HG03520 (cell line): ENCODE data around the gene PIP4K2B.

Experiments used
- ATAC-seq: cut with Tn5 transposase; IDR thresholded peaks from one replicate; pipeline ENCODE4 v1.9.1; 2021; ENCODE audit warnings: mild to moderate bottlenecking, moderate library complexity; ENCODE audit not compliant: unreplicated experiment

PIP4K2B gene

DNA sequence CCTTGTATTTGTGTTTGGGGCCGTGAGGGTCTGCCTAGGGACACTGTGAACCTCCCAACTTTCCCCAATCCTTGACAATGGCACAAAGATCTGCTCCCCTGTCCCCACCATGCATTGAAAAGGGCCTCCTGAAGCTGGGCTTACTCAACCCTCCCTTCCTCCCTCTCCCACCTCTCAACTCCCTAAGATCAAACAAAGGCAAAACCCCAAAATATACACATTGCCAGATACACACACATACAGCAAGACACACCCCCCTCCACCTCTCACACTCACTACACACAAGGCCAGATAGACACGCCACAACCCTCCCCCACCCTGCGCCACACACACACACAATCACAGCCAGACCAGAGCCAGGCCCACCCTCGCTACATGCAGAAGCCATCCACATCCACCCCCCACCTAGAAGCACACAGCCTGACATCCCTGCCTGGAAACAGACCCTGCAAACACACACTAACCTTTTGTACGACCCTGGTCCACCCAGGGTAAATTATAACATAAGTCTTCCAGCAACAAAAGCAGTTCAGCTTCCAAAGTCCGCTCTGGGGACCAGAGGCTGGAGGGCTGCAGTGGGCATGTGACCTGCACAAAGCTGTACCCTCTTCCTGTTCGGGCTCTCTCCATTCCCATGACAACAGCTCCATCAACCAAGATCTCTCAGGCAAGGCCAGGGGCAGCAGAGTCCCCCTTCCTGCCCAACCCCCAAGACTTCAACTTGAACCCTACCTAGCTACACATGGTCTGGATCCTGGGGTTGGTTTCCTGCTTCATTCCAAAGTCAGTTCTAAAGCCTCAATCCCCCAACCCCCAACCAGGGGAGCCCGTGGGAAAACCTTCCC is 53.1 kb downstream of the PIP4K2B start:
- no peak for ATAC-seq

DNA sequence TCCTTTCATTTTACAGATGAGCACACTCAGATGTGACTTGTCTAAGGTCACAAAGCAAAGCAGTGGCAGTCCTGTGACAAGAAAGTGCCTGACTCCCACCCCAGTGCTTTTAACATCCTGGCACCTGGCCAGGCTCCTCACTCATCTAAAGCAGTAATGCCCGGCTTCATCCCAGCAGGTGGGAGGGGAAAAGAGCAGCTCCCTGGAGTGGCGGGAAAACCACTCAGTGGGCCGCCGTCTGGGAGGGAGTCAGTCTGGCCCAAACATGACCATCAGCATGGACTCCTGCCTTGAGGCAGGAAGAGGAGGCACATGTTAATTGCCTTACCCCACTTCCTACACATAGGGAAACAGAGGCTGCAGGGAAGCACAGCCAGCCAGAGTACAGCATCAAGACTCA is 53.8 kb downstream of the PIP4K2B start:
- ATAC-seq, result no peak

DNA sequence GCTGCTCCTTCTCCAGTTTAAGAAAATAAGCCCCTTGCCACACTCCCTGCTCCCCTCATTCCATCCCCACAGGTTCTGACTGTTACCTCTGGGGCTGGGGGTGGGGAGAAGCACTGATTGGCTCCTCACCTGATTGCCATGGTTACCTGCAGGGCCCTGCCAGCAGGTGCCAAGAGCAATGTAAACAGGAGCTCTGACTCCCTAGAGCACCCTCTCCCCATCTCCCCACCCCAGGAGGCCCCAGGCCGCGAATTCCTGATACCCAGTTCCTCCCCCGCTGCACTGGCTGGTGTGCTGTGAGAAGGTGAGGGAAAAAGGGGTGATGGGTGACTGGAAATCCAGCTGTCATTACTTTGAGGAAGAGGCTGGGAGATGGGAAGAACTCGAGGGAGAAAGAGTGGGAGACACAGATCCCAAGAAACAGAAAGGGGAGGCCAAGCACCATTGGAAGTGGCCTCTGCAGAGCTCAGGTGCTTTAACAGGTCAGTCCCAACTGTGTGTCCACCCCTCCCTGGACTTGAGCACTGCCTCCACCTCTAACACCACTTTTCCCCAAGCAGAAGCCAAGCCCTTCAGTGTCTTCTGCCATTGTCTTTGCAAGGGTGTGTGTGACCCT is 55.7 kb downstream of the PIP4K2B start:
- no peak for ATAC-seq

DNA sequence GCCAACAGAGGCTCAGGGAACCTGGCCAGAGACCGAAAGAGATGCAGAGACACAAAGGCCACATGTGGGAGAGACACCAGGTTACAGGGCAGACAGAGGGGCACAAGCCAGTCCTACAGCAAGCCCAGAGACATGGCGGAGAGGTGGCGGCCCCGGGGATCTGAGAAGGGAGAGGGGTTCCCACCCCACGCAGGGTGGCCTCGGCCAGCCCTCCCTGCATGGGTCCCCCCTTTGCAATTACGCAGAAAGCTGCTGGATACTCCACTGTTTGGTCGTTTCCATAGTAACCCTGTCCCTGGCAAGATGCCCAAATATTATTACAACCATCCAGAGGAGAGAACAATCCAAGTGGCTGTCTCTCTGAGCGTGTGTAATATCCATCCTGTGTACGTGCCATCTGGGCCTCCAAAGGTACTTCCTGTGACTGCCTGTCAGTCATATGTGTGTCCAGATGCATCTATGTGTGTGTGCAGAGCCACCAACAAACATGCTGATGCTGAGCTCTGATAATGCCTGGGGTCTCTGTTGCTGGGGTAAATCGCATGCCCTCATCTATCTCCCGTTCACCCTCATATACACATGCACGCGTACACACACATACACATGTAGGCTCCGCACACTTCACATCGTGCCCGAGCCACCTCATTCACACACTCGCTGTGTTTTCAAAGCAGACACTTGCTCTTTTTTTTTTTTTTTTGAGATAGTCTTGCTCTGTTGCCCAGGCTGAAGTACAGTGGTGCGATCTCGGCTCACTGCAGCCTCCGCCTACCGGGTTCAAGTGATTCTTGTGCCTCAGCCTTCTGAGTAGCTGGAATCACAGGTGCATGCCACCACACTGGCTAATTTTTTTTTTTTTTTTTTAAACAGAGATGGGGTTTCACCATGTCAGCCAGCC is 56.7 kb downstream of the PIP4K2B start:
- no peak for ATAC-seq

DNA sequence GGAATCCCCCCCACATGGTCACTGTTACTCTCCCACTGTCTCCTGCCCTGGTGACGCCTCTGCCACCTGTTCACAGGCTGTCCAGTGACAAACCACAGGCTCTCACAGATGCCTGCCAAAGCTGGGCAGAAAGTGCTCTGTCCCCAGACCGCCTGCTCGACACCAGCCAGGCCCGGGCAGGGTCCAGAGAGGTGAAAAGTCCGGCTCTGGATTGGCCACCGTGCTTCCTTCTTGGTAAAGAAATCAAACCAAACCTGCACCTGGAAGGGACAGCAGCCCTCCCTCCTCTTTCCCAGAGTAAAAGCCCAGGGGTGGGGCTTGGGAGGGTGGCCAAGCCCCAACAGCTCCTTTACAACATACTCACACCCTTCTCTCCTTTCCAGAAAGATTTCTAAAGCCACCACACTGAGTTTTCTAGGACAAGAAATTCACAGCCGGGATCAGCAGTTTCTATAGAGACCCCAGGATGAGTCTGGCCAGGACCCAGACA is 57.4 kb downstream of the PIP4K2B start:
- no peak for ATAC-seq

DNA sequence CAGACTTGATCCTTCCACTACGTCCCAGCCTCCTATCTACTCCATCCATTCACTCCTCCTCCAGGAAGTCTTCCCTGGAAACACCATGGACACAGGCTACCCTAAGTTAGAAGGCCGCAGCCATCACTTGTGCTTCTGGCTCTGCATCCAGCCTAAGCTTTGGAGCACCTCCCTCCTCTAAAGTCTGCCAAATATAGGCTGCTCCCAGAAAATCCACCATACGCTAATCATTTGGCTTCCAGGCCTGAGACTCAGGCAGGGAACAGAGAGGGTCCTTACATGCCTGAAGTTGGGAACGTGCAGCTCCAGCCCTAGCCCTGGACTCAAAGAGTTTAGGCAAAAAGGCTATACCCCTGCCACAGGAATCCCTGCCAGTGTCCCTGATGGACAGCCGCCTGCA is 57.9 kb downstream of the PIP4K2B start:
- no peak for ATAC-seq

DNA sequence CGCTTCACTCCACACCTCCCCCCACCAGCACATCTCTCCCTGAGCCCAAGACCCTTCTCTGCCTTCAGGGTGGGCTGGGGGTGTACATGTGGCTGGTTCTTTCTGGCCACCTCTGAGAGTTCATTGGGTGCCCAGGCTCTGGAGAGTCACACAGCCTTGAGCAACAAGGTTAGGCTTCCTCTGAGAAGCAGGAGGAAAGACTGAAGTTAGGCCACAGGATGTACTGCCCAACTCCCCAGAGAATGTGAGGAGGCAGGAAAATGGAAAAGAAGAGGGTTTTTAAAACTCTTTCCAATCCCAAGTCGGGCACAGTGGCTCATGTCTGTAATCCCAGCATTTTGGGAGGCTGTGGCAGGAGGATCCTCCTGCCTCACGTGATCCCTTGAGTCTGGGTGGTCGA is 58.5 kb downstream of the PIP4K2B start:
- no peak for ATAC-seq

DNA sequence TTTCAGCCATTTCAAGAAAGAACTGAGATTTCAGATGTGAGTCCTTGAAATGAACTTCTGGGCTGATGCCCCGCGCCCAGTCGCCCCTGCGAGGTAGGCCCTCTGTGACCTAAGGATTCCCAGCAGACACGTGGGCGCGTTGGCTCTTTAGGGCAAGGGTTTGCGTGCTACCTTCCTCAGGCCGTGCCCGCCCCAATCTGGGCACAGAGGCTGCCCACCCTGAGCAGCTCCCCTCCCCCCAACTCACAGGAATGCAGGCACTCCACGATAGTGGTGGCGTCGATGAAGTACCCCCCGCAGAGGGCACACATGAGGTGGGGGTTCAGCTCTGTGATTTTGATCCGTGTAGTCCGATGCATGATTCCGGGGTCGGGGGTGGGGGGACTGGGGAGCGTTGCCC is 59.3 kb downstream of the PIP4K2B start:
- no peak for ATAC-seq

DNA sequence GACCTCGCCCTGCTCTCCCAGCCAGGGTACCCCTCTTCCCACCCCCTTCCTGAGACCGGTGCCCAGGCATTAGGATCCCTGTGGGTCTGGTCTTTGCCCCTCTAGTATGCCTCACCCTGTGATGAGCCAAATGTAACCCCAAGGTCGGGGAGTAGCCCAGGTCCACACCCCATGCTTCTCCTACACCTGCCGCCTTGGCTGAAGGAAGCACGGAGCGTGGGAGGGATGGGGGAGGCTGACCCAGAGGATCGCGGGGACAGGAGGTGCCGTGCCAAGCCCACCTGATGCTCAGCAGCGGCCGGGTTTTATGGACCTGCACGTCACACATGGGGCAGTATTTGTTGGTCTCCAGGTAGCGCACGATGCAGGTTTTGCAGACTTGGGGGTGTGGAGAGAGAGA is 60.1 kb downstream of the PIP4K2B start:
- ATAC-seq, result no peak

DNA sequence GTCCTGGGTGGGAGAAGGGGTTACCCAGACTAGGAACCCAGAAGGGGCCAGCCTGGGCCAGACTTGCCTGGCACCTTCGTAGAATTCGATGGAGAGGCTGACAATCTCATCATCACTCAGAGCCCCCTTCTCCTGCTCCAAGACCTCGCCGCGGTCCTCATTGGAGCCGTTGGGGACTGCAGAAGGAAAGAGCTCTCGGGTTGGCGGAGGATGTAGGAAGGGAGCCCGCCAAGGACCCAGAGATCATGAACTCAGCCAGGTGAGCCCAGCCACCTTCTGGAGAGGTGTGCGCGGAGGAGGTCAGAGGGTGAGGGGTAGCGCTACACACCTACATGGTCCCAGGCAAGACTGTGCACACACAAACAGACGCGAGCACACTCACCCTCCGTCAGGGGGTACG is 60.7 kb downstream of the PIP4K2B start:
- ATAC-seq, result no peak

DNA sequence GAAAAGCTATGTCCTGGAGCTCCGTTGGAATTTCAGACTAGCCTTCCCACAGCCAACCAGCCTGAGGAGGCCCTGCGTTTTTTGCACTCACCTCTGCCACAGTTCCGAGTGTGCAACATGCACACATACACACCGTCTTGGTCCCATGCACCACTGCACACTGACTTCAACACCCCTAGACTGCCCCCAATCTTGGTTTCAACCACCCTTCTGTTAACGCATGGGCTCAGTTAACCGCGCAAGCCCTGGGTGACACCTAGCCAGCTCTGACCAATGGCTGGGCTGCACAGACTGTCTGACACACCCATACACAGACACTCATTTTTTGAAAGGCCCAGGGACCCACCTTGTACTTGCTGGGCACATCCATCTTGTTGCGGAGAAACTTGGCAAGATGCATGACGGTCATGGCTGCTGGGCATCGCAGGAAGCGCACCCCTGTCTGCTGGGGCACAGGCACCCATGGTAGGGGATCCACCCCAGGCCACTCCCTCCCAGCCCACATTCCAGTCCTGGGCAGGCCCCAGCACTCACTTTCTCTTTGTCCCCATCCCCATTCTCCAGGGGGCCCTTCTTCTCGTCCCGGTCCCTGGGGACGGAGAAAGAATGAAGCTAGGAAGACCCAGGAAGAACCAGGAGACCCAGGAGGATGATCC is 61.2 kb downstream of the PIP4K2B start:
- no peak for ATAC-seq

DNA sequence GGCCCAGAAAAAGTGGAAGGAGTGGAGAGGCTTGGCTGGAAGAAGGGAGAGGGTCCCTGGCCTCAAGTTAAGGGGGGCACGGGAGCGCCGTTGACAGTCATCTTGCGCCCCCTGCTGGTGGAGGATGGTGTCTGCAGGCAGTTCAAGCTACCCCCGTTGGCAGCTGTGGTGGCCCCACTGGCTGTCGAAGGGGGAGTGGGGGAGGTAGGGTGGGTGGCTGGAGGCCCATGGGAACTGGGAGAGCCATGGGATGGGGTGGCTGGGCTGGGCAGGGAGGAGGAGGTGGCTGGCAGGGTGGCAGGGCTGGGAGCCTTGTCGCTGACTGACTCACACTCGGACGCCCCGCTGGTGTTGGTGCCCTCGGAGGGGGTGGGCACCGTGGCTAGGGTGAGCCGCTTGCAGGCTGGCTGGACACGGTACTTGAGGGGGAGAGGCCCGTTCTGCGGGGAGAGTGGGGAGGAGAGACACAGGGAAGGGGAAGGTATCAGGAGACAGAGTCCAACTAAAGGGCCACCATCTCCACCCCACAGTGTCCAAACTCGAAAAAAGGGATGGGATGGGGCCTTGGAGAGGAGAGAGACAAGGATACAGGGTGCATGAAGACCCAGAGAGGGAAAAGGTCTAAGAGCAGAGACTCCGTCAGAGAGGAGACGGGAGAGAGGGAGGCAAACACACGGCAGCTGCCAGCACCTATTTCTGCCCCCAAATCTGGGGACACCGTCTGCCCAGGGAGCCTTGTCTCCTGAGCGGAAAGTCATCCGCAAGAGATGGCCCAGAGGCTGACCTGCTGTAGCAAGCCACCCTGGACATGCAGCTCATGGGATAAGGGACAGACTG is 64.0 kb downstream of the PIP4K2B start:
- ATAC-seq, result no peak

DNA sequence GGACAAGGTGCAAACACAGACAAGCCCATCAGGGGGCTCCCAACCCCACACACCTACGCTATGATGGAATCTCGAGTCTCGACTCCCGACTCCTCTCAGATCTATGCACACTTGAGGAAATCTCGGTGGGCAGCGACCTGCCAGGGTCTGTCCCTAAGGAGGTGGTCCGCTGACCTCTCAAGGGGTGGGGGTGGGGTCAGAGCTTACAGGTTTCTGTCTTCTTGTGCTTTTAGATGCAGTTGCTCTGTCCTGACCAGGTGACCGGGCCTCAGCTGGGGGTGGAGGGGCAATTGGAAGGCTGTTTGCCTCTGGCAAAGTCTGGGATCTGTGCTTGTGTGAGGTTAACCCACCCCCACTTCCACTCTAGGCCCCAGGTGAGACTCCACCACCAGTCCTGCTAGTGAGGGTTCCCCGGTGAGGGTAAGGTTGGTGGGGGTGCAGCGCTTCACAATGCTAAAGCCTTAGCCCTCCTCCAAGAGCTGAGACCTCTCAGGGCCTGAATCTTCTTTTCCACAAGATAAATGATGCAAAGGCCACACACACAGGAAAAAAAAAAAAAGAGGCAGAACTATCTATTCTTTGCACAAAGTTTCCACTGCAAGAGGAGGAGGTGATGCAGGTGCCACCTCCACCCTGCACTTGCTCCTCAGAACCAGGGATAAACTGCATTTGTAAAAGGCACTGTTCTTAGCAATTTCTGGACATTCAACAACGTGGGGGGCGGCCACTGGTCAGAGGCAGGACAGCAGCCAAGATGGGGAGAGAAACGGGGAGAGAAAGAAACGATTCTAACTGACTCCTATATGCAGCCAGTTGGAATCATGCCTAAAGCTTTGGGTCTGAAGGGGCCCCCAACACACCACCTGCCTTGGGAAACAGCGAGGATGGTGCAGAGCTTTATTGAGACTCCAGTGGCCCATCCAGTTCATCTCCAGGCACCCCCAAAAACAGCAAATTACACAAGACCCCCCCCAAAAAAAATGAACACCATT is 65.1 kb downstream of the PIP4K2B start:
- ATAC-seq, result no peak

DNA sequence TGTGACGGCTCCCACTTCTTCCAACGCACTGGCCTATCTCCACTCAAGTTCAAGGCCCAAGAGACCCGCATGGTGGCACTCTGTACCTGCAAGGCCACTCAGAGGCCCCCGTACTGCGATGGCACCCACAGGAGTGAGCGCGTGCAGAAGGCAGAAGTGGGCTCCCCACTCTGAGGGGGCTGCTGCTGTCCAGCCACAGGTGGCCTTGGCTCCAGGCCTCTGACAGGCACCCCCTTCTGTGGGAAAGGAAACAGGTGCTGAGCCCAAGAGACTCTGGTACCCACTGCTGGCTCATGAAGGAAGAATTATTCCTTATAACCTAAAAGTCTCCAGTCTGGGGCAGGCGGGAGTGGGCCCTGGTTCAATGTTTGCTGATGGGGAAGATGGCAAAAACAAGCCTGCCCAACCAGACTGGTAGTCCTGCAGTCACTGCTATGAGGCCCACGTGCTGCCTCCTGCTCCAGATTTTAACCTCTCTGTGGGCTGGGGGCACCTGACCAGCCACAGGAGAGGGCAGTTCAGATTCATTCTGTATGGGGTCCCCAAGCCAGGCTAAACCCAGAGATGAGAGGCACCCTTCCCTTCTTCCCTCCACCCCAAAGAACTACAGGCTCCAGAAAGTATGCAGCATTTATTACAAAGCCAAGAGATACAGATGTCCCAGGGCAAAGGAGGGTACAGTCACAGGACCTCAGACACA is 65.9 kb downstream of the PIP4K2B start:
- ATAC-seq, result no peak

DNA sequence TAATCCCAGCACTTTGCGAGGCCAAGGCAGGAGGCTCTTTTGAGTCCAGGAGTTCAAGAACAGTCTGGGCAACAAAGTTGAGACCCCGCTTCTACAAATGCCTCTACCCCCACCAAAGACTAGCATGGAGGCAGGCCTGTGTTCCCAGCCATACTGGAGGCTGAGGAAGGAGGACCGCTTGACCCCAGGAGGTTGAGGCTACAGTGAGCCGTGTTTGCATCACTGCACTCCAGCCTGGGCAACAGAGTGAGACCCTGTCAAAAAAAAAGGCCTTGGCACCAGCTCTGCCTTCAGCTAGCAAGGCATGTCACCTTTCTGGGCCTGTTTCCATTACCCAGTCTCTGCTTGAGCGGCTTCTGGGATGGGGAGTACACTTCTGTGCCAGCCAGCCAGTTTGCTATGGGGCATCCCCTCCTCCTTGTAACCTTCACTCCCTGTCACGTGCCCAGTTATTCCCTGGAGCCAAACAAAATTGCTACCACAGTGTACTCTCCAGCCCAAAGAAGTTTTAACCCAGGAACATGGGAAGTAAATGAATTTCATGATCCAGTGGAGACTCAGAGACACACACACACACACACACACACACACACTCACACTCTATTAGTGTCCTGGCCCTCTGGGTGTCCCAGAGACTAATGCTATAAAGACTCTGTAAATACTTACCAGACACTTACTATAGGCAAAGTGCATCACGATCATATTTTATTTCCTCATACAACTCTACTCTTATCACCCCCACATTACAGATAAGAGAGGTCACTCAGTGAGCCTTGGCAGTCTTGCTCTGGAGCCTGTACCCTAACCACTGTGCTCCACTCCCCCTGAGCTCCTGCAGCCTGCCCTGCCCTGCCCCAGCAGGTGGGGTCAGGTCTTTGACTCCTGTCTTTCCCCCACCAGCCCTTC is 66.7 kb downstream of the PIP4K2B start:
- no peak for ATAC-seq

DNA sequence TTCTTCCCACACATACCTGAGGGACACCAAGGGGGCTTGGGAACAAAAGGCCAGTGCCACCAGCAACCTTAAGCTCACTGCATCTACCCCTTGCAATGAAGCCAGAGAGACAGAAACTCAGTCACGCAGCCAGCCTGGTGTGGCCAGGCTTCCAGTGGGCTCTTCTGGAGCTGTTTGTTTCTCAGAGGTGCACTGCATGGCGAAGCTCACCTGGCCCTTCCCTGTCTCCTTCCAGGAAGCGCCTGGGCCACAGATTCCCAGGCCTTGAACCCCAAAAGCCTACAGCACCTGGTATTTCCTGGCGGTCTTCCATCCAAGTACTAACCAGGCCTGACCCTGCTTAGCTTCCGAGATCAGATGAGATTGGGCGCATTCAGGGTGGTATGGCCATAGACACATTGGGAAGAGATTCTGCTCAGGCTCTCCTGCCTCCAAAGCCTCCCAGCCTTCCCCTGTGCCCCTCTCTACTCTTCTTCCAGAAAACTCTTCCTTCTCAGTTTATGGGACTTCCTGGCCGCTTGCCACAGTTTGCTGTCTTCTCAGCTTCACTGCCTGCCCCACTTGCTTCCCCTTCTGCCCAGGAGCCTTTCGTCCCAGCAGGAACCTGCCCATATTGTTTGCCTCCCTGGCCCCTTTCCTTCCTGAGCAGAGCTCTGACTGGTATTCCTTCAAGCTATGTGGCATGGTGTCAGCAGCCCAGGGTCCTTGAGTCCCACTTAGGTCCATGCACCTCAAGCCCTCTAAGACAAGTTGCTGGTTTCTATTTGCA is 67.6 kb downstream of the PIP4K2B start:
- no peak for ATAC-seq
